Measurements from ENCODE around the gene APOBR. TPM values are rescaled to one million over a fixed set of nuclear protein-coding genes. Genes with fewer than 3 reads are reported as not detected.
"Not testable (repeated sequence)": the region's sequence is repeated elsewhere in the genome, so short reads cannot be mapped to it uniquely, and the experiment has no call there.

APOBR gene
- polyA plus RNA-seq, 3 donors, result 0.48 to 0.92 (median 0.83) TPM

DNA sequence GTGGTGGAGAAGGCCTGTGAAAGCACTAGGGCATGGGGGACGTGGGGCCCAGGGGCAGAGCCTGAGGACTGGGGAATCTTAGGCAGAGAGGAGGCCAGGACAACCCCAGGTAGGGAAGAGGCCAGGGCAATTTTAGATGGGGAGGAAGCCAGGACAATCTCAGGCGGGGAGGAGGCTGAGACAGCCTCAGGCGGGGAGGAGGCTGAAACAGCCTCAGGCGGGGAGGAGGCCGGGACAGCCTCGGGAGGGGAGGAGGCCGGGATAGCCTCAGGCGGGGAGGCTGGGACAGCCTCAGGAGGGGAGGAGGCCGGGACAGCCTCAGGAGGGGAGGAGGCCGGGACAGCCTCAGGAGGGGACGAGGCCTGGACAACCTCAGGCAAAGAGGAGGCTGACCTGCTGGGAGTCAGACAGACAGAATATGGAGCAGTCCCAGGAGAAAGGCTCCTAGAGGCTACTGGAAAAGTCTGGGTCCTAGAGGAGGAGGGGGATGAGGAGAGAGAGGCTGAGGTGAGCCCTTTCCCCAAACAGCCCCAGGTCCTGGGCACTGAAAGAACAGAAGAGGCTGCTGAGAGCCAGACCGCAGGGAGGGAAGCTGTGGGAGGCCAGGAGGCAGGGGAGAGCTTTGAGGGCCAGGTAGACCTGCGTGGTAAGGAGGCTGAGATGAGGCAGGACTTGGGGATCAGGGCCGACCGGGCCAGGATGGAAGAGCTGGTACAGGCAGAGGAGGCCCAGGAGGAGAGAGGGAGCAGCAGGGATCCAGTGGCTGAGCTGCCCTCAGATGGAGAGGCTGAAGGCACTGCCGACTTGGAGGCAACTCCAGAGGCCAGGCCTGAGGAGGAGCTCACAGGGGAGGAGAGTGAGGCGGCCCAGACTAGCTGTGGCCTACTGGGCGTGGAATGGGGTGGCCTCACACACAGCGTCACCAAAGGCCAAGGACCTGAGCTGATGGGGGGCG, 1.6 kb downstream of the APOBR start:
- DNase-seq (ENCODE audit: extremely low read depth in 1 of 11, low read depth in 9 of 11, low spot score in 4 of 11), result no peak

DNA sequence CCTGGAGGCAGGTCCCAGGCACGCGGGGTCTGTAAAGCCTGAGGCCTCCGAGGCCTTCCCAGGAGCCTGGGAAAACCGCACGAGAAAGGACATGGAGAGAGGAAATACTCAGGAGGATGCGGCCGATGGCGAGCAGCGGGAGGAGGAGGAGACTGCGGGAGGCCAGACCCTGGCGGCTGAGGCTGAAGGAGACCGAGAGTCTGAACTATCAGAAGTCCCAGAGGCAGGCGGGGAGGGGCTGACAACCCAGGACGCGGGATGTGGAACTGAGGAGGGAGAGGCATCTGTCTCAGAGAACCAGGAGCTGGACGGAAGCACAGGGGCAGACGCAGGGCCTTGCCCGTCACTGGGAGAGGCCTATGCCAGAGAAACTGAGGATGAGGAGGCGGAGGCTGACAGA, 2.4 kb downstream of the APOBR start:
- DNase-seq (ENCODE audit: extremely low read depth in 1 of 11, low read depth in 9 of 11, low spot score in 4 of 11), result no peak

DNA sequence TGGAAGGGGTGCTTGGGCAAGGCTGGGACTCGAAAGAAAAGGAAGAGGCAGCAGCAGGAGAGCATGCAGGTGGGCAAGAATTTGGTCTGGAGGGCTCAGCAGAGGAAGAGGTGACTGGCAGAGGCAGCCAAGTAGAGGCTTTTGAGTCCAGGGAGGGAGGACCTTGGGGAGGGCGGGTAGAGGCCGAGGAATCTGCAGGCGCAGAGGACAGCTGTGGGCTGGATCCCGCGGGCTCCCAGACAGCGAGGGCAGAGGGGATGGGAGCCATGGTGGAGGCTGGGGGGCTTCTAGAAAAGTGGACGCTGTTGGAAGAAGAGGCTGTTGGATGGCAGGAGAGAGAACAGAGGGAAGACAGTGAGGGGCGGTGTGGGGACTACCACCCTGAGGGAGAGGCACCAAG, 2.9 kb downstream of the APOBR start:
- no peak for DNase-seq (ENCODE audit: extremely low read depth in 1 of 11, low read depth in 9 of 11, low spot score in 4 of 11)

DNA sequence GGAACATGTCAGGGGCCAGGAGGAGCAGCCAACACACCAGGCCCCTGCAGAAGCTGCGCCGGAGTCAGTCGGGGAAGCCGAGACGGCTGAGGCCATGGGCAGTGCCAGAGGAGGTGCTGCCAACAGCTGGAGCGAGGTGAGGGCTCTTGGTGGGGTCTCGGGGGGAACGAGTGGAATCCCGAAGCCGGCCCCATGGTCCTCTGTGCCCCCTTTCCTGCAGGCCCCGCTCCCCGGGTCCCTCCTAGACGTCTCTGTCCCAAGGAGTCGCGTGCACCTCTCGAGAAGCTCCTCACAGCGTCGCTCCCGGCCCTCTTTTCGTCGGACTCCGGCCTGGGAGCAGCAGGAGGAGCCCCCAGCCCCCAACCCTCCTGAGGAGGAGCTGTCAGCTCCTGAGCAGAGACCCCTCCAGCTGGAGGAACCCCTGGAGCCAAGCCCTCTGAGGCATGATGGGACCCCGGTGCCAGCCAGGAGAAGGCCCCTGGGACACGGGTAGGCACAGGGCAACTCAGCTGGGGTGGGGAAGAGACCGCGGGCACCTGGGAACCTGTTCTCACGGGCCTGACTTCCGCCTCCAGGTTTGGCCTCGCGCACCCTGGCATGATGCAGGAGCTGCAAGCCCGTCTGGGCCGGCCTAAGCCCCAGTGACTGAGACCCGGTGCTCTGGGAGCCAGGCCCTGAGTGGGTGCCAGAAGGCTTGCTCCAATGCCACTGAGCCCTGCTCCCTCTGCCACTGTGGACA, 3.6 kb downstream of the APOBR start:
- DNase-seq (ENCODE audit: extremely low read depth in 1 of 11, low read depth in 9 of 11, low spot score in 4 of 11), result no peak

DNA sequence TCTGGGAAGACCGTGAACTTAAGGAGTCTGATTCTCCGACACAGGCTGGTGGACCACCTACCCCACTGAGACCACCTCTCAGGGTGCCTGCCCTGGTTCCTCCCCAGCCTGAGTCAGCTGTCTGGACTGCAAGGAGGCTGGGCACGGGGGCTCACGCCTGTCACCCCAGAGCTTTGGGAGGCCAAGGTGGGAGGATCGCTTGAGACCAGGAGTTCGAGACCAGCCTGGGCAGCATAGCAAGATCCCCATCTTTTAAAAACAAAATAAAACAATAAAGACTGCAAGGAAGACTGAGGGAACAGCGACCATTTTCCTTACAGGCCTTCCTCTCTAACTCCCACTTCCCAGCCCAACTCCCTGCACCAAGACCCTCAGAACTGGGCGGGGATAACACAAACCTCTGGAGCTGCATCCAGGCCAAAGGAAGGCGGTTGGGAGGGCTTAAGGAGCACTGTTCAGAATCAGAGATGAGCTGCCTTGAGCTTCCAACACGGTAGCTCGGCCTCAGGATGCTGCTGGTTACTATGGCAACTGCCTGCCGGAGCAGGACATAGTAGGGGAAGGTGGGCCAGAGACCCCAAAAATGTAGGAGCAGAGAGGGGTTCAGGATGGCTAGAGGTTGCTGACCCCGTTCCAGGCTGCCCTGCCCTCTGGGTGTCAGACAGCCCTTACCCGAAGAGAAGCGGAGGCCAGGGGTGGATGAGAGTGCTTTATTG, 4.4 kb downstream of the APOBR start:
- DNase-seq (ENCODE audit: extremely low read depth in 1 of 11, low read depth in 9 of 11, low spot score in 4 of 11), result no peak

DNA sequence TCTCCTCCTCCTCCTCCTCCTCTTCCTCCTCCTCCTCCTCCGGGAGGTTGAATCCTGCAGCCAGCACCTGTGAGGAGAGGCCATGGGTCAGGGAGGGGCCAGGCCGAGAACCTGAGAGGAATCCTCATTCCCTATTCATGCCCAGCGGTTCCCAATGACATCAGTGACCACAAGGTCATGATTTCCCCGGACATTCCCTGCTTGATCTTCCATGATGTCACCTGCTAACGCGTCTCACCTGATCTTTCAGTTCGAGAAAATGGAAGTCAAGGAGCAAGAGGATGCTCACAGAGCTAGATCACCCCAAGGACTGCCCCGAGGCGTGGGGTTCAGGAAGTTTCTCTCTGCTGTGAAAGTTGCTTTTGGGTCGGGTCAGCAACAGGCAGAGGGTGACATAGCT, 5.4 kb downstream of the APOBR start:
- DNase-seq (ENCODE audit: extremely low read depth in 1 of 11, low read depth in 9 of 11, low spot score in 4 of 11), result no peak

DNA sequence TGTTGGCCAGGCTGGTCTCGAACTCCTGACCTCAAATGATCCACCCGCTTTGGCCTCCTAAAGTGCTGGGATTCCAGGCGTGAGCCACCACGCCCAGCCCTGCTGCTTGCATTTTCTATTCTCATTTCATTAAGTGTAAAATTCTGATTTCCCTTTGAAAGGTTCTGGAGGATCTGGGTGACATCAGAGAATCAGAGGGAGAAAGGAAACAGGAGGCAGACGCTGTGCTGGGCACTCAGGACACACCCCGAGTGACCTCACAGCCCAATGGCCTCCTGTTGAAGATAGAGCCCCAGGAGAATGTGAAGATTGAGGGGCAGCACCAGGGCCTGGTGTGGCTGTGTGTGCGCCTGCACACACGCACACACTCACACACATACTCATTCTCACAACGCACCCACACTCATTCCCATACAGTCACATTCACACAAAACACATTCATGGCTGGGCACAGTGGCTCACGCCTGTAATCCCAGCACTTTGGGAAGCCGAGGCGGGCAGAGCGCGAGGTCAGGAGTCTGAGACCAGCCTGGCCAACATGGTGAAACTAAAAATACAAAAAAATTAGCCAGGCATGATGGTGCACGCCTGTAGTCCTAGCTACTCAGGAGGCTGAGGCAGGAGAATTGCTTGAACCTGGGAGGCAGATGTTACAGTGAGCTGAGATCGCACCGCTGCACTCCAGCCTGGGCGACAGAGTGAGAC, 6.2 kb downstream of the APOBR start:
- not testable (repeated sequence) for DNase-seq (ENCODE audit: extremely low read depth in 1 of 11, low read depth in 9 of 11, low spot score in 4 of 11)

DNA sequence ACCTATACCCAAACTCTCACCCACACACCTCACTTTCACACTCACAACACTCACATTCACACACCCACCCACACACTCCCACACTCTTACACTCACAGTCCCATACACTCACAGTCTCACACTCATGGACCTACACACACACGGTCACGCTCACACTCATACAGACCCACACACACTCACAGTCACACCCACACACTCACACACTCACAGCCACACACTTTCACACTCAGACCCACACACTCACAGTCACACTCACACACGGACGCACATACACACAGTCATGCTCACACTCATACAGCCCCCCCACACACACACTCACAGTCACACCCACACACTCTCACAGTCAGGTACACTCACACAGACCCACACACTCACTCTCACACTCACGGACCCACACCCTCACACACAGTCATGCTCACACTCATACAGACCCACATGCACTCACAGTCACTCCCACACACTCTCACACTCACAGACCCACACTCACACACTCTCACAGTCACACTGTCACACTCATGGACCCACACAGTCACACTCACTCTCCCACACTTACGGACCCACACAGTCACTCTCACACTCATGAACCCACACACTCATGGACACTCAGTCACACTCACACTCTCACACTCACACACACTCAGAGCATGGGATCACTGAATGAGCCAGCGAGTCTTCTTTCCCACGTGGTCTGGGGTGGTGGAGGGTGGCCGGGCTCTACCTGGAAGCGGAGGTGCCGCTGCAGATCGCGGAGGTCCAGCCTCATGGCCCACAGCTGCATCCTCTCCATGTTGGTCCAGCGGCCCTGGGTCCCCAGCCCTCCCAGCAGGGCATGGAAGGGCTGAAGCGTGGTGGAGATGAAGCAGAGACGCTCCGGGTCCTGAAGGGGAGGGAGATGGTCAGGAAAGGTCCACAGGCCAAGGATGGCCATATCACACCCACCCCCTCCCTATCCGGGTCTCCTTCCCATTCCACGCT, 7.1 kb downstream of the APOBR start:
- no peak for DNase-seq (ENCODE audit: extremely low read depth in 1 of 11, low read depth in 9 of 11, low spot score in 4 of 11)

DNA sequence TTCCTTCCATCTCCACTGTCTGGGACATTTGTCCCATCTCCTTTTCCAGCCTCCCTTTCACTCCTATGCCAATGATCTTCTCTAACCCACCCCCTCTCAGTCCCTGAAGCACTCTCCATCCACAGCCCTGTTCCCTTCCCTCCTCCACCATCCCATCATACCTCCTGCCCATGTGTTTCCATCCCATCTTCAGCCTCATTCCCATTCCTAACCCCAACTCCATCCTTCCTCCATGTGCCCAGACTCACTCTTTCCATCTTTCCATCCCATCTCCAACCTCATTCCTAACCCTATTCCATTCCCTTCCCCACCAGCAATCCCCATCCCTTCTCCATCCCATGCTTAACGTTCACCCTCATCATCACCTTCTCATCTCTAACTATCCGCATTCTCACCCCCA, 7.8 kb downstream of the APOBR start:
- no peak for DNase-seq (ENCODE audit: extremely low read depth in 1 of 11, low read depth in 9 of 11, low spot score in 4 of 11)

DNA sequence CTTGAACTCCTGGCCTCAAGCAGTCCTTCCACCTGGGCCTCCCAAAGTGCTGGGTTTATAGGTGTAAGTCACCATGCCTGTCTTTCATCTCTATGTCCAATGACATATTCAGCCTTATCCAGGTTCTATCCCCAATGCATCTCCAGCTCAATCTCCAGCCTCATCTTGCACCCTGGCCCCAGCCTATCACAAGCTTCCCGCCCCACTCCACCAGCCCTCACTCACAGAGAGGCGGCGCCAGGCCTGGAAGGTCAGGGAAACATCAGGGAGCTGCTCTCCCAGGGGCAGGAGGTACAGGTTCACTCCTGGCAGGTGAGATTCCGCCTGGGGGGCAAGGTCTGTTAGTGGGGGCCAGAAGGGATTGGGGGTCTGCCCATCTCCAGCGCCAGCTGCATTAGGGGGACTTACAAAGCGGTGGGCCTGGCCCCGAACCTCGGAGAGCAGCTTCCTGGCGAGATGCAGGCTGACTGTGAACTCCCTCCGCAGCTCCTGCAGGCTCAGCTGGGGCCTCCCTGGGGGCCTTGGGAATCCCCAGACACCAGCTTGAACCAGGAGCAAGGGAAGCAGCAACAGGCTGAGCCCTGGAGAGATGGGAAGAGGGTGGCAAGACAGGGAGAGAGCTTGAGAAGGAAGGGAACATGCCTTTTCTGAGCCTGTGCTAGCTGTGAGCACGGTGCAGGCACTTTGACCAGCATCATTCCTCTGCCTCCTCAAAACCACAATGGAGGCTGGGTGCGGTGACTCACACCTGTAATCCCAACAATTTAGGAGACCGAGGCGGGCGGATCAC, 9.2 kb downstream of the APOBR start:
- DNase-seq (ENCODE audit: extremely low read depth in 1 of 11, low read depth in 9 of 11, low spot score in 4 of 11), result no peak

DNA sequence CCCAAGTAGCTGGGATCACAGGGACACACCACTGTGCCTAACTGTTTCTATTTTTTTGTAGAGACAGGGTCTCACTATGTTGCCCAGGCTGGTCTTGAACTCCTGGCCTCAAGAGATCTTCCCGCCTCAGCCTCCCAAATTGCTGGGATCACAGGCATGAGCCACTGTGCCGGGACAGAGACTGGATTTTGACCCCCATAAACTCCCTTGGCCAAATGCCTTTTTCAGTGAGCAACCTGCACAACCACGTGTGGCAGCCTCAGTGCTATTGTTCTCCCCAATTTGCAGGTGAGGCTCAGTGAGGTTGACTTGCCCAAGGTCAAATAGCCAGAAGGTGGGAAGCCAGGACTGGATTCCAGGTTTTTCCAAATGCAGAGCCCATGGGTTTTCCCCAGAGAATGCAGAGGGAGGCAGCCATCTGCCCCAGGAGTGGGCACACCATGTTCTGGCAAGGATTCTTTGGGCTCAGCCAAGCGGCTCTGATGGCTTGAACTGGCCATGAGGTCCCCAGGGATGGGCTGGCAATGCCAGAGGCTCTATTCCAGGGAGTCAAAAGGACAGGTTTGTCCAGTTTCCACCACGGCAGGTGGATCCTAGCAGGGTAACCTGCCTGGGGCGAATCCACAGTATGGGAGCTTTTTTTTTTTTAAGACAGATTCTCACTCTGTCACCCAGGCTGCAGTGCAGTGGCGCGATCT, 10.4 kb downstream of the APOBR start:
- DNase-seq (ENCODE audit: extremely low read depth in 1 of 11, low read depth in 9 of 11, low spot score in 4 of 11), result no peak

DNA sequence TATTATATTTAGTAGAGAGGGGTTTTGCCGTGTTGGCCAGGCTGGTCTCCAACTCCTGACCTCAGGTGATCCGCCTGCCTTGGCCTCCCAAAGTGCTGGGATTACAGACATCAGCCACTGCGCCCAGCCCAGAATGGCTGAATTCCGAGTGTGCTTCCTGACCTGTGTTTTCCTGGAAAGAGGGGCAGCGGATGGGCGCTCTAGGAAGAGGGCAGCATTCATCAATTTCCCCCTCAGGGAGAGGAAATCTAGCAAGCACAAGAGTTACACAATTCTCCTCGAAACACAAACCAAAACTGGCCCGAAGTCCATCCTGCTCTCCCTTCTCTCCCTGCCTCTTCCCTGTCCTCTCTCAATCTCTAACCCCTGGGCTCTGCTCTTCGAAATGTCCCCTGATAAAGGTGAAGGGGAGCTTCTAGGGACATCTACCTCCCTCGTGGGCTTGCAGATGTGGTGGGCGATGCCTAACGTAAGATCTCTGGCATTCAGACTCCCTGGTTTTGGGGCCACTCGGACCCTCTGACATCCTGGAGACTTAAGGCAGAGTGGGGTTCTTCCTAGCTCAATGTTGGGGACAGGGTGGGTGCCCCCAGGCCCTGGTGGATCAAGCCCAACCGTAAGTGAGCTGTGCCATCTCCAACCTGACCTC, 11.2 kb downstream of the APOBR start:
- no peak for DNase-seq (ENCODE audit: extremely low read depth in 1 of 11, low read depth in 9 of 11, low spot score in 4 of 11)

DNA sequence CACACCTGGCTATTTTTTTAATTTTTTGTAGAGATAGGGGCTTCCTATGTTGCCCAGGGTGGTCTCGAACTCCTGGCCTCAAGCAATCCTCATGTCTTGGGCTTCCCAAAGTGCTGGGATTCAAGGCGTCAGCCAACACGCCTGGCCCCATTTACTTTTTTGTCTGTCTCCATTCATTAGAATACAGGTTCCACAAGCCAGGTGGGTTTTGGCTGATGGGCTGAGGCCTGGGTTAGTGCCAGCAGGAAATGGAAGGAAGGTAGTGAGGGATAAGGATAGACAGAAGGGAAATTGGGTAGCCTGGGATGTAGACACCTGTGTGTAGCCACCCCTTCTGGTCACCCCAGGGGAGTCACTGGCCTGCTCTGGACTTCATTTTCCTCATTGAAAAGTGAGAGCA, 16.6 kb downstream of the APOBR start:
- DNase-seq (ENCODE audit: extremely low read depth in 1 of 11, low read depth in 9 of 11, low spot score in 4 of 11), result no peak

DNA sequence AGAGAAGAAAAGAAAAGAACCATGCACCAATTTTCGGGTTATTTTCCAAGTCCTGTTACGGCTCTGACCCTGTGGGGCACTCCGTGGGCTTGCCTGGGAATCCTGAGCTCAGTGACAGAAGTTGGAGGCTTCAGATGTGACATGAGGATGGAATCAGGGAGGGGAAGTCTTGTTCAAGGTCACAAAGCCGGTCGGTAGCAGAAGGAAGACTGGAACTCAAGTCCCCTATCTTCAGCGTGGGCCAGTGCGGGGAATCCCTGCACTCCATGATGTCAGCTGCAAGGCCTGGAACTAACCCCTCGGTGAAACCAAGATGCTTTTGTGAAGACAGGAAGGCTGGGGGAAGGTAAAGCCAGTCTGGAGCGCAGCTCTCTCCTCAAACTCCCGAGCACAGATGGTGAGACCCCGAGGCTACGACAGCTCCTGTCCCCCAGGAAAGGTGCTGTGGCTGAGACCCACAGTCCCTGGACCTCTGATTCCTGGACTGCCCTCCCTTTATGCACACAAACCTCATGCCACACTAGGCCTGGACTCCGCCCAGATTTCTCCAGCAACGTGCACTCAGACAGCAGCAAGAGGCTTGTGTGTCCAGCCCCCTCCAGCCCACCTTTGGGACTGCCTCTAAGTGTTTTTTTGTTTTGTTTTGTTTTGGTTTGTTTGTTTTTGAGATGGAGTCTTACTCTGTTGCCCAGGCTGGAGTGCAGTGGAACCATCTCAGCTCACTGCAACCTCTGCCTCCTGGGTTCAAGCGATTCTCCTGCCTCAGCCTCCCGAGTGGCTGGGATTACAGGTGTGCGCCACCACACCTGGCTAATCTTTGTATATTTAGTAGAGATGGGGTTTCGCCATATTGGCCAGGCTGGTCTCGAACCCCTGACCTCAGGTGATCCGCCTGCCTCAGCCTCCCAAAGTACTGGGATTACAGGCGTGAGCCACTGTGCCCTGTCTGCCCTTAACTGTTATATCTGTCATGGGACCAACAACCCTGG, 17.7 kb downstream of the APOBR start:
- no peak for DNase-seq (ENCODE audit: extremely low read depth in 1 of 11, low read depth in 9 of 11, low spot score in 4 of 11)
